A673 (cell line): ENCODE data around the gene RBM17. TPM values are rescaled to one million over a fixed set of nuclear protein-coding genes. Genes with fewer than 3 reads are reported as not detected.

Experiments
- BruUV-seq: library from RNA; stranded (reverse); fragments of 400-500 nt; replicated peaks from 2 replicates; lab custom pipeline; 2021; lab: Mats Ljungman, UMichigan
- CTCF ChIA-PET: fragments of 300-600 bp; sonication (Branson Sonifier 250); formaldehyde crosslinking; loops from one replicate; lab custom pipeline; 2022; ENCODE audit warnings: antibody characterized with exemption; lab: Charles Lee
- POLR2A ChIA-PET: fragments of 300-600 bp; sonication (Branson Sonifier 250); formaldehyde crosslinking; loops from one replicate; lab custom pipeline; 2022; ENCODE audit warnings: antibody characterized with exemption; ENCODE audit not compliant: low non-redundant PET; lab: Charles Lee
- DNase-seq: peaks from one replicate; pipeline ENCODE4 v3.0.0-alpha.2; 2015; ENCODE audit warnings: low spot score
- H3K27ac ChIP-seq: fragments of 200-600 bp; sonication (generic); 2 replicates; pipeline ENCODE4 v1.5.1; 2016; ENCODE audit warnings: mixed run types, low read depth, mild to moderate bottlenecking, mixed read lengths, antibody characterized with exemption, low read length; ENCODE audit not compliant: poor library complexity, severe bottlenecking
- H3K27me3 ChIP-seq: fragments of 200-600 bp; sonication (generic); replicated peaks from 2 replicates; pipeline ENCODE4 v1.6.1; 2017; ENCODE audit warnings: mixed run types, low read depth, mild to moderate bottlenecking, mixed read lengths, antibody characterized with exemption, low read length; ENCODE audit not compliant: insufficient read depth, poor library complexity
- H3K36me3 ChIP-seq: fragments of 200-600 bp; sonication (generic); 2 replicates; pipeline ENCODE4 v1.6.1; 2016; ENCODE audit warnings: mixed run types, mild to moderate bottlenecking, mixed read lengths, antibody characterized with exemption, low read length; ENCODE audit not compliant: insufficient read depth, poor library complexity, severe bottlenecking
- H3K4me1 ChIP-seq: fragments of 200-600 bp; sonication (generic); 2 replicates; pipeline ENCODE4 v1.6.1; 2017; ENCODE audit warnings: mixed run types, mild to moderate bottlenecking, mixed read lengths, antibody characterized with exemption, low read length; ENCODE audit not compliant: insufficient read depth, poor library complexity, severe bottlenecking
- H3K4me3 ChIP-seq: fragments of 200-600 bp; sonication (generic); 2 replicates; pipeline ENCODE4 v1.5.1; 2016; ENCODE audit warnings: low read depth, mixed run types, mild to moderate bottlenecking, mixed read lengths, low read length; ENCODE audit not compliant: poor library complexity, severe bottlenecking
- H3K9me3 ChIP-seq: fragments of 200-600 bp; sonication (generic); 2 replicates; pipeline ENCODE4 v1.6.1; 2016; ENCODE audit warnings: mixed run types, low read depth, mild to moderate bottlenecking, mixed read lengths, antibody characterized with exemption, low read length; ENCODE audit not compliant: poor library complexity, severe bottlenecking
- CTCF ChIP-seq: fragments of 300-800, 200-600 bp; sonication (generic); conservative IDR thresholded peaks from 2 replicates; pipeline ENCODE4 v1.5.1; 2017; ENCODE audit warnings: low read depth, mild to moderate bottlenecking, antibody characterized with exemption, low read length, moderate library complexity, mixed read lengths
- EZH2 ChIP-seq: fragments of 200-600 bp; sonication (generic); IDR thresholded peaks from 2 replicates; pipeline ENCODE4 v1.6.1; 2017; ENCODE audit warnings: borderline replicate concordance, low read depth, mild to moderate bottlenecking, mixed read lengths, antibody characterized with exemption, low read length; ENCODE audit not compliant: poor library complexity, severe bottlenecking
- intact Hi-C: fragments of 100-400 bp; cut with micrococcal nuclease; formaldehyde crosslinking; loops from one replicate; pipeline ENCODE4 v1.10.0; 2022; ENCODE audit not compliant: unreplicated experiment
- total RNA-seq: library from RNA; stranded (reverse); gene quantifications from 2 replicates; pipeline ENCODE4 v1.2.3, GENCODE V29; 2021

RBM17 gene
- total RNA-seq, 1 experiment from 2014 or later, result 195 TPM

- no TSS peak for BruUV-seq
- CTCF ChIA-PET, result no interaction called here
- no peaks in the 10 kb centered on the region for H3K9me3 ChIP-seq
- no peak overlapping the region for H3K4me3 ChIP-seq
- no peak overlapping the region for H3K27ac ChIP-seq
- no peaks in the 10 kb centered on the region for H3K36me3 ChIP-seq
- H3K4me1 ChIP-seq, result no peaks in the 10 kb centered on the region
- POLR2A ChIA-PET, result no interaction called here
- DNase-seq, result no peak
- intact Hi-C loops, result no loop called here
- H3K27me3 ChIP-seq, result peaks cover 22% of the 10 kb centered on the region
- no peak for TF ChIP-seq EZH2
- TF ChIP-seq CTCF, result no peak
Measured at GRCh38 chr10:6054884-6055283, 34.0 kb upstream of the RBM17 start.

GRCh38 chr10:6055929-6056328 lies 32.9 kb upstream of the RBM17 start:
- ChIA-PET POLR2A (interaction anchor here (0.5 kb wide), 1 partner anchor 164 kb away, joined by 3 read pairs; no protein-coding TSS in a partner anchor), CTCF (no interaction called here)
- Histone ChIP-seq H3K36me3 (no peaks in the 10 kb centered on the region), H3K27ac (no peak overlapping the region), H3K4me1 (no peaks in the 10 kb centered on the region), H3K4me3 (no peak overlapping the region), H3K9me3 (no peaks in the 10 kb centered on the region), H3K27me3 (peaks cover 28% of the 10 kb centered on the region)
- BruUV-seq, result no TSS peak
- no peak for TF ChIP-seq EZH2
- no peak for DNase-seq
- intact Hi-C loops, result no loop called here

DNA sequence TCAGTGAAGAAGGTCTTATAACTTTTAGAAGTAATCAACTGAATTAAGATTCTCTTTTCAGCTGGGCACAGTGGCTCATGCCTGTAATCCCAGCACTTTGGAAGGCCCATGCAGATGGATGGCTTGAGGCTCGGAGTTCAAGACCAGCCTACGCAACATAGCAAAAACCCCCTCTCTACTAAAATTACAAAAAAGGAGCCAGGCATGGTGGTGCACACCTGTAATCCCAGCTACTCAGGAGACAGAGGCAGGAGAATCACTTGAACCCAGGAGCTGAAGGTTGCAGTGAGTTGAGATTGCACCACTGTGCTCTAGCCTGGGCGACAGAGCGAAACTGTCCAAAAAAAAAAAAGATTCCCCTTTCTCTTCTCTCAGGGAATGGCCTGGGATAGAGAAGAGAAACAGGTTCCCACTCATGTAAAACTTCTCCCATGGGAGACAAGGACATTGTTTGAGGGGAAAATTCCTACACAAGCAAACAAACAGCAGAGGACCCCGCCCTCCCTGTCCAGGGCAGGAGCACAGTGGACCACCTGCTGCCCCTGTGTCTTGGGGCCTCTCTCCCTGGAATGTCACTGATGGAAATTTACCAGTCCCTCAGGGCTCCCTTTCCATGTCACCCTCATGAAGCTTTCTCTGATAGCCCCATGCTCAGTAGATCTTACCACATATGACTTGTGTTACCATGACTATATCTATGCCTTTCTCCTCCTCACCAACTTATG lies 32.3 kb upstream of the RBM17 start:
- CTCF ChIA-PET, result no interaction called here
- DNase-seq, result no peak

More for the DNA sequence above, 32.3 kb upstream of the RBM17 start:
- H3K27ac ChIP-seq, result no peak overlapping the region
- H3K36me3 ChIP-seq, result no peaks in the 10 kb centered on the region
- peaks cover 31% of the 10 kb centered on the region for H3K27me3 ChIP-seq
- BruUV-seq, result no TSS peak
- POLR2A ChIA-PET, result interaction anchor here (0.5 kb wide), 1 partner anchor 163 kb away, joined by 3 read pairs; no protein-coding TSS in a partner anchor
- no peaks in the 10 kb centered on the region for H3K4me1 ChIP-seq
- intact Hi-C loops, result no loop called here
- H3K4me3 ChIP-seq, result no peak overlapping the region
- no peaks in the 10 kb centered on the region for H3K9me3 ChIP-seq
- TF ChIP-seq CTCF (no peak), EZH2 (no peak)
